ENCODE results near the gene CD99L2.
"Not testable (repeated sequence)": the region's sequence is repeated elsewhere in the genome, so short reads cannot be mapped to it uniquely, and the experiment has no call there.

The CD99L2 gene

DNA sequence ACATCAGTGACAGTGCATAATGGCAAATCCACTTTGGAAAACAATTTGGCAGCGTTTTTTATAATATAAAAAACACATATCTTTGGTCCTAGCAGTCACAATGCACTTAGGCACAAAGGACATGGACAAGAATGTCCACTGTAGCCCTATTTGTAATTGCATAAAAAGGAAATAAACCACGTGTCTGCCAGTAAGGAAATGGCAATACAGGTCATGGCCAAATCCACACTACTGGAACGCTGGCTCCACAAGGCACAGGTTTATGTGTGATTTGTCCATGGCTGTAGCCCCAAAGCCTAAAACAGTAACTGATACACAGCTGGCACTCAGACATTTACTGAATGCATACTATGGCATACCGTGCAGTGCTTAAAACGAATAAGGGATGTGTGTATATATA lies 69.7 kb downstream of the CD99L2 start:
- peaks cover 14% of the 10 kb centered on the region for H3K36me3 Mint-ChIP-seq
- no peaks in the 10 kb centered on the region for H3K27me3 Mint-ChIP-seq
- DNase-seq: no peak
- H3K9me3 Mint-ChIP-seq: no peaks in the 10 kb centered on the region
- no peak overlapping the region for H3K4me3 Mint-ChIP-seq
- H3K4me1 Mint-ChIP-seq: peaks cover 3% of the 10 kb centered on the region
- H3K27ac Mint-ChIP-seq: no peak overlapping the region
- CTCF ChIA-PET: no interaction called here

DNA sequence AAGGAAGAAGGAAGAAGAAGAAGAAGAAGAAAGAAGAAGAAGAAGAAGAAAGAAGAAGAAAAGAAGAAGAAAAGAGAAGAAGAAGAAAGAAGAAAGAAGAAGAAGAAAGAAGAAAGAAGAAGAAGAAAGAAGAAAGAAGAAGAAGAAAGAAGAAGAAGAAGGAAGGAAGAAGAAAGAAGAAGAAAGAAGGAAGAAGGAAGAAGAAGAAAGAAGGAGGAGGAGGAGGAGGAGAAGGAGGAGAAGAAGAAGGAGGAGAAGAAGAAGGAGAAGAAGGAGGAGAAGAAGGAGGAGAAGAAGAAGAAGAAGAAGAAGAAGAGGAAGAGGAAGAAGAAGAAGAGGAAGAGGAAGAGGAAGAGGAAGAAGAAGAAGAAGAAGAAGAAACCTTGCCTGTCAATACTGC lies 74.1 kb downstream of the CD99L2 start:
- H3K4me1 Mint-ChIP-seq, H3K9me3 Mint-ChIP-seq, H3K27me3 Mint-ChIP-seq, DNase-seq, H3K4me3 Mint-ChIP-seq, CTCF ChIA-PET, H3K27ac Mint-ChIP-seq: not testable (repeated sequence)
- peaks cover 13% of the 10 kb centered on the region for H3K36me3 Mint-ChIP-seq

DNA sequence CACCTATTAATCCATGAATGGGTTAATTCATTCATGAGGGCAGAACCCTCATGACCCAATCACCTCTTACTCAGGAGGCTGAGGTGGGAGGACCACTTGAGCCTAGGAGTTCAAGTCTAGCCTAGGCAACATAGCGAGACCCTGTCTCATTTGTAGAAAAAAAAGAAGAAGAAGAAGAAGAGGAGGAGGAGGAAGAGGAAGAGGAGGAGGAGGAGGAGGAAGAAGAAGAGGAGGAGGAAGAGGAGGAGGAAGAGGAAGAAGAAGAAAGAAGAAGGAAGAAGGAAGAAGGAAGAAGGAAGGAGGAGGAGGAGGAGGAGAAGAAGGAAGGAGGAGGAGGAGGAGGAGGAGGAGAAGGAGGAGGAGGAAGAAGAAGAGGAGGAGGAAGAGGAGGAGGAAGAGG lies 74.6 kb downstream of the CD99L2 start:
- H3K4me1 Mint-ChIP-seq, DNase-seq, H3K4me3 Mint-ChIP-seq, H3K9me3 Mint-ChIP-seq, H3K36me3 Mint-ChIP-seq, H3K27ac Mint-ChIP-seq, CTCF ChIA-PET, H3K27me3 Mint-ChIP-seq: not testable (repeated sequence)

DNA sequence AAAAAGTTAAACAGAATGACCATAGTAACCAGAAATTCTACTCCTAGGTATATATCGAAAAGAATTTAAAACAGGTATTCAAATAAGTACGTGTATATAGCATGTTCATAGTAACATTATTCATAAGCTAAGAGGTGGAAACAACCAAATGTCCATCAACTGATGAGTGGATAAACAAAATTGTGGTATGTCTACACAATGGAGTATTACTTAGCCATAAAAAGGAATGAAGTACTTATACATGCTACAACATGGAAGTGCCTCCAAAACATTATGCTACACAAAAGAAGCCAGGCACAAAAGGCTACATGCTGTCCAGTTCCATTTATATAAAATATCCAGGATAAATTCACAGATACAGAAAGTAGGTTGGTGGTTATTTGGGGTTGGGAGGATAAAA lies 76.5 kb downstream of the CD99L2 start:
- DNase-seq: no peak
- Mint-ChIP-seq H3K9me3 (peaks cover 10% of the 10 kb centered on the region), H3K27me3 (no peaks in the 10 kb centered on the region), H3K4me3 (no peak overlapping the region), H3K36me3 (peaks cover 9% of the 10 kb centered on the region), H3K4me1 (no peaks in the 10 kb centered on the region), H3K27ac (no peak overlapping the region)
- CTCF ChIA-PET: no interaction called here

DNA sequence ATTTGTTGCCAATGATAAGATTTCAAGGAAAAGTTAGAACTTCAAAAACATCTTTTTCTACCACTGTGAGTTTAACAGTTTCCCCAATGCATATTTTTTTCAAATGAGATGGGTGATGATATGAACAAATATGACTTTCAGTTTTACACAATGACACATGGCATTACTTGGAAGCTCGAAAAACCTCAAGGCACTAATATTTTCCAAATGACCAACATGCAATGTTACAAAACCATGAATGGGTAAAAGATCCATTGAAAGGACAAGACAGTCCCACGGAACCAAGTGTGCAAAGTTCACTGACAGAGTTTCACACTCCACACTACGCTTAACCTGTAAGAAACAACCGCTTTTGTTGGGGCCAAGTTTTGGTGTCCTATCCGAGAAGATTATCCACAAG lies 84.5 kb downstream of the CD99L2 start:
- H3K36me3 Mint-ChIP-seq: peaks cover 15% of the 10 kb centered on the region
- no peak for DNase-seq
- H3K27ac Mint-ChIP-seq: no peak overlapping the region

DNA sequence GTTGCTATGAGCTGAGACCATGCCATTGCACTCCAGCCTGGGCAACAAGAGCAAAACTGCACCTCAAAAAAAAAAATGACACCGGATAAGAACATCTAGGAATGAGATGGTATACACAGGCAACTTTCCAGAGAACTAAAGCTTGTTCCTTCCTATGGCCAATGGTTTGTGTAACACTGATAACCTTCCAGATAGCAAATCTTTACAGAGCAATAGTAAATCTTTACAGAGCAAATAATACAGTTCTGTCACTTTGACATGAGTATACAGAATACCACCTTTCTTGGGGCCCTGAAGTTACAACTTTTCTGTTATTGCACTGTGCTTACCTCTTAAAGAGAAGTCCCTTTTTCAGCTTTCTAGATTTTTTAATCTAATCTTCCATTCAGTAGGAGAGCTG lies 91.6 kb downstream of the CD99L2 start:
- Mint-ChIP-seq H3K36me3 (peaks cover 16% of the 10 kb centered on the region), H3K4me3 (no peak overlapping the region), H3K27ac (no peak overlapping the region), H3K27me3 (no peaks in the 10 kb centered on the region), H3K9me3 (peaks cover 3% of the 10 kb centered on the region), H3K4me1 (peaks cover 2% of the 10 kb centered on the region)
- CTCF ChIA-PET: no interaction called here
- DNase-seq: no peak

More for the DNA sequence above, 84.5 kb downstream of the CD99L2 start:
- no peaks in the 10 kb centered on the region for H3K27me3 Mint-ChIP-seq
- CTCF ChIA-PET: no interaction called here
- no peak overlapping the region for H3K4me3 Mint-ChIP-seq
- peaks cover 4% of the 10 kb centered on the region for H3K4me1 Mint-ChIP-seq
- peaks cover 4% of the 10 kb centered on the region for H3K9me3 Mint-ChIP-seq

DNA sequence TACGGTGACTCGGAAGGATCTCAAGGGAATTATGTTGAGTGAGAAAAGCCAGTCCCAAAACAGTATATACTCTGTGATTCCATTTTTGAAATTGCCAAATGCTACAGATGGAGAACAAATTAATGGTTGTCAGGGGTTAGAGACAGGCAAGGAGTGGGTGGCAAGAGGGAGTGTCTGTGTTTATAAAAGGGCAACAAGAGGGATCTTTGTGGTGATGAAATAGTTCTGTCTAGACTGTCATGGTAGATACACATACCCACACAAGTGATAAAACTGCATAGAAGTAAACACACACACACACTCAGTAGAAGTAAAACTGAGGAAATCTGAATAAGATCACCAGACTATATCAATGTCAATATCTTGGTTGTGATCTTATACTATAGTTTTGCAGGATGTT lies 92.7 kb downstream of the CD99L2 start:
- no peak for DNase-seq
- Mint-ChIP-seq H3K36me3 (peaks cover 14% of the 10 kb centered on the region), H3K4me3 (no peak overlapping the region), H3K27me3 (no peaks in the 10 kb centered on the region), H3K27ac (no peak overlapping the region), H3K9me3 (peaks cover 3% of the 10 kb centered on the region), H3K4me1 (peaks cover 2% of the 10 kb centered on the region)
- CTCF ChIA-PET: no interaction called here

DNA sequence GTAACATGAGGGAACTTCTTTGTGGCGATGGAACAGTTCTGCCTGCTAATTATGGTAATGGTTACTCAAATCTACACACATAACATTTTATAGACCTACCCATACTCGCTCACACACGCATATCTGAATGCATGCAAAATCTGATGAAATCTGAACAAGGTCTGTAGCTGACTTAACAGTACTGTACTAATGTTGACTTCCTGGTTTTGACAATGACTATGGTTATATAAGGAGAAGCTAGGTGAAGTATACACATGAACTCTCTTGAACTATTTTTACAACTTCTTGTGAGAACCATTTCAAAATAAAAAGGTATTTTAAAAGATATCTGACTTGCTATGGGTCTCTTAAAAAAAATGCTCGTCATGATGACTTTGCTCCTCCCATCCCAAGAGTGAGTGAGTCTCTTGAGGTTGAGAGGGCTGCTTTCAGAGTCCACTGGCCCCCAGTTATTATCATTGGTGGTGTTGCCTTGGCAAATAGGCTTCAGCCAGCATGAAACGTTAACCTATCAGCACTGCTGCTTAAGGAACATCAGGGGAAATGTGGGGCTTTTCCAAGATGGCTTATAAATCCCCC lies 105.4 kb downstream of the CD99L2 start:
- no peak overlapping the region for H3K4me3 Mint-ChIP-seq
- peaks cover 6% of the 10 kb centered on the region for H3K4me1 Mint-ChIP-seq
- no peak for DNase-seq
- CTCF ChIA-PET: no interaction called here
- H3K9me3 Mint-ChIP-seq: no peaks in the 10 kb centered on the region
- H3K36me3 Mint-ChIP-seq: peaks cover 37% of the 10 kb centered on the region
- H3K27ac Mint-ChIP-seq: no peak overlapping the region
- no peaks in the 10 kb centered on the region for H3K27me3 Mint-ChIP-seq

DNA sequence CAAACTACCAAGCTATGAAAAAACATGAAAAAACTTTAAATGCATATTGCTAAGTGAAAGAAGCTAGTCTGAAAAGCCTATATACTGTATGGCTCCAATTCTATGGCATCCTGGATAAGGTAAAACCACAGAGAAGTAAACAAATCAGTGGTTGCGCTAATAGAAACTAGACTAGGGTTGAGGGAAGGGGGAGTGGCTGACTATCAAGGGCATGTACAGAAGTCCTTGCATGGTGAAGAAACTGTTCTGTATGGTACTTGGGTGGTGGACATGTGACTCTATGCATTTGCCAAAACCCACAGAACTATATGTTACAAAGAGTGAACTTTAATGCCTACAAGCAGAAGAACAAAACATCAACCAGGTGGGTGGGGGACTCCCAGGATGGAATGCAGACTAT lies 108.4 kb downstream of the CD99L2 start:
- CTCF ChIA-PET: no interaction called here
- Mint-ChIP-seq H3K9me3 (no peaks in the 10 kb centered on the region), H3K27me3 (no peaks in the 10 kb centered on the region), H3K27ac (no peak overlapping the region), H3K4me3 (no peak overlapping the region), H3K36me3 (peaks cover 29% of the 10 kb centered on the region), H3K4me1 (peaks cover 6% of the 10 kb centered on the region)
- no peak for DNase-seq

DNA sequence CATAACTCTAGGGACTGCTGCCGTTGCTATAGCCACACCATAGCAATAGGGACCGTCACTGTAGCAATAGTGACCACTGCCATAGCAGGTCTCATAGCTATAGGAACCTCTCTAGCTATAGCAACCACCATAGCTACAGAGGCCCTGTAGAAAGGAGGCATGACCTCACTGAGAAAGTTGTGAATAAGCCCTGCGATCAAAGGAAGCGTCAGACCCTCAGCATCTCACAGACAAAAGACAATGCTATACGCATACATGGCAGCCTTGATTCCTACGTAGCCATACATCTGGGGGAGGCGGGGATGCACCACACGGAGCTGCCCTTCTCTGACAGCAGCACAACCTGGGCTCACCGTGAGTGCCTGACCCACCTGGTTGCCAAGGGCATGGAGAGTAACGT lies 116.8 kb downstream of the CD99L2 start:
- Mint-ChIP-seq H3K27me3 (no peaks in the 10 kb centered on the region), H3K36me3 (no peaks in the 10 kb centered on the region), H3K4me3 (no peak overlapping the region), H3K9me3 (no peaks in the 10 kb centered on the region), H3K4me1 (peaks cover 3% of the 10 kb centered on the region), H3K27ac (no peak overlapping the region)
- CTCF ChIA-PET: interaction anchor here (0.6 kb wide), 1 partner anchor 353 kb away, joined by 3 read pairs; no protein-coding TSS in a partner anchor
- DNase-seq: no peak

DNA sequence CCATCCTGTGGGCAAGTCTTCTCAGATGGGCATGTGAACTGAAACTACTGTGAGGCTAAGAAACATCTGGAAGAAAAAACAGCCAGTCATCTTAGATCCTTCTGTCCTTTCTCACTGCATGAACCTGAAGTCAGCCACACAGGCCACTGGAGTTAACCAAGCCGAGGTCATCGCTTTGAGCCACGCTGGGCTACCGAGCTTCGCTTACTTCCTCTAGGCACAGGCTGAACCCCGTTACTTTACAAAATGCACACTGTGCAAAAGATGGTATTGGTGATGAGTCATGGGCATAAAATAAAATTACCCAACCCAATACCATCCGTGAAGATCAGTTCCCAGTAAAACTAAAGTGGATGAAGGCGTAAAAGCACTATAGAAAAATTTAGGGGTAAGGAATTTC lies 119.1 kb downstream of the CD99L2 start:
- Mint-ChIP-seq H3K4me1 (peaks cover 3% of the 10 kb centered on the region), H3K36me3 (no peaks in the 10 kb centered on the region), H3K9me3 (no peaks in the 10 kb centered on the region), H3K4me3 (no peak overlapping the region), H3K27ac (no peak overlapping the region), H3K27me3 (no peaks in the 10 kb centered on the region)
- no peak for DNase-seq
- CTCF ChIA-PET: interaction anchor here (1.4 kb wide), 1 partner anchor 303 kb away, joined by 5 read pairs; no protein-coding TSS in a partner anchor

DNA sequence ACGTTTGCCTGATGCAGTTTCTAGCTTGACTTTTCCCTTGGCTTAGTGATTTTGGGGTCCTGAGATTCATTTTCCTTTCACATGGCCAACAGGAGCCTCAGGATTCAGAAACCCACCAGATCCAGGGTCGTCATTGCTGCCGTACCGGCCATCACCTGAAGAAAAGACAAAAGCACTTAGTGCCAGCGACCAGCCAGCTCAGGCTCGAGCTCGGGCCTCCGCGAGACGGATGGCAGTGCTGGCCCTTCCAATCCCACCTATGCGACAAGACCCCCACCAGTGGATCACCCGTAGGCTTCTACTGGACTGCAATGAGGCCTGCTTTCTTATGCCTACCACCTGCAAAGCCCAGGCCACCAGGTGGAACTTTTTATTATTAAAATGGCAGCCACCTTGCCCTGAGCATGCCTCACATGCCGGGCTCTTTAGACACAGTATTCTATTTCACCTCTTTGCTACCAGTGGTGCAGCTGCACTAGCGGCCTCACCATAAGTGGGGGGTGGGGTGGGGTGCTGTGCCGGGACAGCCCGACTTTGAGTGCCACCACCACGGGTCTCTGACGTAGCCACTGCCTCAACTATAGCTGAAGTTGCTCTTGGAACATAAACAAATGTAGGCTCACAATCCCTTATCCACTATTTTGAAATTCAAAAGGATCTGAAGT lies 121.0 kb downstream of the CD99L2 start:
- peaks cover 3% of the 10 kb centered on the region for H3K4me1 Mint-ChIP-seq
- no peak for DNase-seq
- no peaks in the 10 kb centered on the region for H3K9me3 Mint-ChIP-seq
- H3K4me3 Mint-ChIP-seq: no peak overlapping the region
- H3K27ac Mint-ChIP-seq: no peak overlapping the region
- no peaks in the 10 kb centered on the region for H3K27me3 Mint-ChIP-seq
- no peaks in the 10 kb centered on the region for H3K36me3 Mint-ChIP-seq
- CTCF ChIA-PET: interaction anchor here (12.4 kb wide), 1 partner anchor 305 kb away, joined by 112 read pairs; no protein-coding TSS in a partner anchor

DNA sequence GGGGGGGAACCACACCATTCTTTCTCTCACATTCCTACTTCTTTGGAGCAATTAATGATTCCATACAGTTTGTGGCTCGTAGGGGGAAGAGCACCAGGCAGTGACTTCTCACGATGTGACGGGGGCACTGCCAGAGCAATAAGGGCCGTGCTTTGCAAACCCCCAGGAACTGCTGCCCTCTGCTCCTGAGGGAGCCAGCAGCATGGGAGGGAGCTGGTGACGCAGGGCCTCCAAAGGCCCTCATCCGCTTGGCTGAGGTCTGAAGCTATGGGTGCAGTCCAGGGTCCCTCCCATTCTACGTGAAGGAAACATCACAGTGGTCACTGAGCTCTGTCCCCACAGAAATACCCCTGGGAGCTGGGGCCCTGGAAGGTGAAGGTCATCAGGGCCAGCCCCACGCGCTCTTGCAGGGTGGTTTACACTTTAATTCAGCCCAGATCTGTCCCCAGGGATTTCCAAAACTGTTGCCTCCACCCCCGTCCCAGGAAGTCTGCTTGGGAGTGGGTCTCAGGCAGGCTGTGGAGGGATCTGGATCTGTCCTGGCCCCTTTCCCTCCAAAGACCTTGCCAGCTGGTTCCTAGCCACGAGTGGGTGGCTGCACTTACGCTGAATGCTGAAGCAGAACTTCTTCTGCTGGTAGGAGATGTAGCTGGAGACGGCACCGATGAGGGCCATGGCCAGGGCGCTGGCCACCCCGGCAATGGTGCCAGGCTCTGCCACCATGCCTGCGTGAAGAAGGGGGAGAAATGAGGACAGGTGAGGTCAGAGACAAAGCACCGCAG lies 122.7 kb downstream of the CD99L2 start:
- no peak overlapping the region for H3K4me3 Mint-ChIP-seq
- H3K27ac Mint-ChIP-seq: no peak overlapping the region
- H3K4me1 Mint-ChIP-seq: peaks cover 3% of the 10 kb centered on the region
- no peak for DNase-seq
- CTCF ChIA-PET: interaction anchor here (12.4 kb wide), 1 partner anchor 306 kb away, joined by 112 read pairs; no protein-coding TSS in a partner anchor
- no peaks in the 10 kb centered on the region for H3K36me3 Mint-ChIP-seq
- no peaks in the 10 kb centered on the region for H3K27me3 Mint-ChIP-seq
- H3K9me3 Mint-ChIP-seq: no peaks in the 10 kb centered on the region

DNA sequence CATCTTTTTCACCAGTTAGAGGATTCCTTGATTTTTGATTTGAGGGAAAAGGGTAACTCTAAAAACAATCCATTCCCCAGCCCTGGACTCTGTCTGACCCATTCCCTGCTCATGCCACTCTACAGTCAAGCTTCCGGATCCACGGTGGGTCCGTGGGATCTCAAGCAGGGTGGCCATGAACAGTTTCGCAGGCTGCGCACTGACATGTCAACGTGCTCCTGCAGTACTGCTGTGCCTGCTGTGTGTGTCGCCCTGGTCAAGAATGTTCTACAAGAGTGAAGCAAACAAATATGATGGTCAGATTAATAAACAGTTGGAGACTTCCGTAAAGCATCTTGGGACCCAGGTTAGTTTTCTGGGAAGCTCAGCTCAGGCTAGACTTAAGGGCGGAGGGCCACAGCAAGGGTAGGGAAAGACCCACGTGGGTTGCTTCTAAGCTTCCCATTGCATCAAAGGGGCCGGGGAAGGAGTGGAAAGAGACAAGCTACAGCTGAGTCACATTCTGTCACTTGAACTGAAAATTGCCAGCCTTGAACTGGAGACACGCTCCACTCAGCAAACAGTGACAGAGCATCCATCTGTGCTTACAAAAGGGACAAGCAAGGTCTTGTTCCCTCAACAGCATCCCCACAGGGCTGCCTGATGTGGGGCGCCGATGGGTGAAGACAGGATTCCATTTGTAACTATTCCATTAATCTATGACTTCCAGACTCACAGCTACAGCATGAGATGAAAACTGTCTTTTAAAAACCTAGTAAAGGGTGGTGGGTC lies 123.5 kb downstream of the CD99L2 start:
- CTCF ChIA-PET: interaction anchor here (12.4 kb wide), 1 partner anchor 307 kb away, joined by 112 read pairs; no protein-coding TSS in a partner anchor
- Mint-ChIP-seq H3K9me3 (no peaks in the 10 kb centered on the region), H3K4me1 (no peaks in the 10 kb centered on the region), H3K27me3 (no peaks in the 10 kb centered on the region), H3K36me3 (no peaks in the 10 kb centered on the region), H3K4me3 (no peak overlapping the region), H3K27ac (peak overlapping the region; percentile 37)
- DNase-seq: no peak
